GM12892 (cell line): Measurements from ENCODE around the gene AK8.

Source experiments
- POLR2A ChIP-seq: IDR thresholded peaks from 2 replicates; pipeline ENCODE4 v1.6.1; 2011; ENCODE audit warnings: low read depth, low read length, control low read depth
- POLR2AphosphoS5 ChIP-seq: IDR thresholded peaks from 2 replicates; pipeline ENCODE4 v1.6.1; 2011; ENCODE audit warnings: low read depth, low read length, control low read depth
- TAF1 ChIP-seq: IDR thresholded peaks from 2 replicates; pipeline ENCODE4 v1.6.1; 2011; ENCODE audit warnings: low read depth, mild to moderate bottlenecking, control low read depth, low read length, borderline replicate concordance

GRCh38 chr9:132846918-132847515, 31.1 kb downstream of the AK8 start:
- no peak for TF ChIP-seq POLR2A
- TF ChIP-seq POLR2AphosphoS5, result no peak
- TF ChIP-seq TAF1, result no peak
